Thyroid gland (tissue), 4 donors: Measurements from ENCODE around the gene MTG2.

Experiments used
- POLR2A ChIP-seq, 2 donors: fragments of 450-650 bp; IDR thresholded peaks; one replicate each; pipeline ENCODE4 v1.6.1; 2017; ENCODE audit warnings: antibody characterized with exemption in 2 of 2, mild to moderate bottlenecking in 2 of 2, moderate library complexity in 1 of 2
- TF ChIP-seq, protein P1 (sequence below), 6 experiments: fragments of 200-600 bp in 3 of 6; fragments of 450-650 bp in 3 of 6; sonication (generic) in 3 of 6; IDR thresholded peaks; one replicate each; pipeline ENCODE4 v1.5.1; 2016 to 2019; ENCODE audit warnings: antibody characterized with exemption in 6 of 6, mild to moderate bottlenecking in 2 of 6, inconsistent platforms in 1 of 6, moderate library complexity in 1 of 6

- TF ChIP-seq POLR2A (IDR thresholded peaks at IDR 0.05), result peak in 1 of 2 donors; percentile 69
- TF ChIP-seq, protein P1, sequence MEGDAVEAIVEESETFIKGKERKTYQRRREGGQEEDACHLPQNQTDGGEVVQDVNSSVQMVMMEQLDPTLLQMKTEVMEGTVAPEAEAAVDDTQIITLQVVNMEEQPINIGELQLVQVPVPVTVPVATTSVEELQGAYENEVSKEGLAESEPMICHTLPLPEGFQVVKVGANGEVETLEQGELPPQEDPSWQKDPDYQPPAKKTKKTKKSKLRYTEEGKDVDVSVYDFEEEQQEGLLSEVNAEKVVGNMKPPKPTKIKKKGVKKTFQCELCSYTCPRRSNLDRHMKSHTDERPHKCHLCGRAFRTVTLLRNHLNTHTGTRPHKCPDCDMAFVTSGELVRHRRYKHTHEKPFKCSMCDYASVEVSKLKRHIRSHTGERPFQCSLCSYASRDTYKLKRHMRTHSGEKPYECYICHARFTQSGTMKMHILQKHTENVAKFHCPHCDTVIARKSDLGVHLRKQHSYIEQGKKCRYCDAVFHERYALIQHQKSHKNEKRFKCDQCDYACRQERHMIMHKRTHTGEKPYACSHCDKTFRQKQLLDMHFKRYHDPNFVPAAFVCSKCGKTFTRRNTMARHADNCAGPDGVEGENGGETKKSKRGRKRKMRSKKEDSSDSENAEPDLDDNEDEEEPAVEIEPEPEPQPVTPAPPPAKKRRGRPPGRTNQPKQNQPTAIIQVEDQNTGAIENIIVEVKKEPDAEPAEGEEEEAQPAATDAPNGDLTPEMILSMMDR (IDR thresholded peaks at IDR 0.05), result no peak
Measured at GRCh38 chr20:62237801-62238568, 55.2 kb downstream of the MTG2 start, which contains the start of gene OSBPL2.
